Measurements from ENCODE around the gene TMPRSS9. TPM values are rescaled to one million over a fixed set of nuclear protein-coding genes. Genes with fewer than 3 reads are reported as not detected.
"Not testable (repeated sequence)": the region's sequence is repeated elsewhere in the genome, so short reads cannot be mapped to it uniquely, and the experiment has no call there.

The TMPRSS9 gene
- total and polyA plus RNA-seq, 2 of the 13 experiments (the other 11 are each of a cell fraction or from before 2014, with no cell fraction given) = 2.5 to 5.2 TPM

DNA sequence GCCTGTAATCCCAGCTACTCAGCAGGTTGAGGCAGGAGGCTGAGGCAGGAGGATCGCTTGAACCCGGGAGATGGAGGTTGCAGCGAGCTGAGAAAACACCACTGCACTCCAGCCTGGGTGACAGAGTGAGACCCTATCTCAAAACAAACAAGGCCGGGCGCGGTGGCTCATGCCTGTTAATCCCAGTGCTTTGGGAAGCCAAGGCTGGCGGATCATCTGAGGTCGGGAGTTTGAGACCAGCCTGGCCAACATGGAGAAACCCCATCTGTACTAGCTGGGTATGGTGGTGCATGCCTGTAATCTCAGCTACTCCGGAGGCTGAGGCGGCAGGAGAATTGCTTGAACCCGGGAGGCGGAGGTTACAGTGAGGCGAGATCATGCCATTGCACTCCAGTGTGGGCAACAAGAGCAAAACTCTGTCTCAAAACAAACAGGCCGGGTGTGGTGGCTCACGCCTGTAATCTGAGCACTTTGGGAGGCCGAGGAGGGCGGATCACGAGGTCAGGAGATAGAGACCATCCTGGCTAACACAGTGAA is 35.3 kb downstream of the TMPRSS9 start (continued):
- TF ChIP-seq, protein P1, sequence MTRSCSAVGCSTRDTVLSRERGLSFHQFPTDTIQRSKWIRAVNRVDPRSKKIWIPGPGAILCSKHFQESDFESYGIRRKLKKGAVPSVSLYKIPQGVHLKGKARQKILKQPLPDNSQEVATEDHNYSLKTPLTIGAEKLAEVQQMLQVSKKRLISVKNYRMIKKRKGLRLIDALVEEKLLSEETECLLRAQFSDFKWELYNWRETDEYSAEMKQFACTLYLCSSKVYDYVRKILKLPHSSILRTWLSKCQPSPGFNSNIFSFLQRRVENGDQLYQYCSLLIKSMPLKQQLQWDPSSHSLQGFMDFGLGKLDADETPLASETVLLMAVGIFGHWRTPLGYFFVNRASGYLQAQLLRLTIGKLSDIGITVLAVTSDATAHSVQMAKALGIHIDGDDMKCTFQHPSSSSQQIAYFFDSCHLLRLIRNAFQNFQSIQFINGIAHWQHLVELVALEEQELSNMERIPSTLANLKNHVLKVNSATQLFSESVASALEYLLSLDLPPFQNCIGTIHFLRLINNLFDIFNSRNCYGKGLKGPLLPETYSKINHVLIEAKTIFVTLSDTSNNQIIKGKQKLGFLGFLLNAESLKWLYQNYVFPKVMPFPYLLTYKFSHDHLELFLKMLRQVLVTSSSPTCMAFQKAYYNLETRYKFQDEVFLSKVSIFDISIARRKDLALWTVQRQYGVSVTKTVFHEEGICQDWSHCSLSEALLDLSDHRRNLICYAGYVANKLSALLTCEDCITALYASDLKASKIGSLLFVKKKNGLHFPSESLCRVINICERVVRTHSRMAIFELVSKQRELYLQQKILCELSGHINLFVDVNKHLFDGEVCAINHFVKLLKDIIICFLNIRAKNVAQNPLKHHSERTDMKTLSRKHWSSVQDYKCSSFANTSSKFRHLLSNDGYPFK (CRISPR knock-in tag; IDR thresholded peaks at IDR 0.05; ENCODE audit: borderline replicate concordance) = 0 out of 2 replicates have a peak, but pooled peaks have one; percentile 10
- TF ChIP-seq ZNF790 (CRISPR knock-in tag; IDR thresholded peaks at IDR 0.05; ENCODE audit: borderline replicate concordance) (0 out of 2 replicates have a peak, but pooled peaks have one; percentile 21), ZNF296 (CRISPR knock-in tag; conservative IDR thresholded peaks at IDR 0.05) (peak; percentile 58; the same call in 1 of the 2 replicates), ZNF350 (CRISPR knock-in tag; IDR thresholded peaks at IDR 0.05; ENCODE audit: borderline replicate concordance, low read depth) (peak; percentile 54; the same call in 1 of the 2 replicates), CREM (IDR thresholded peaks at IDR 0.05) (0 out of 2 replicates have a peak, but pooled peaks have one; percentile 8), CBX2 (CRISPR knock-in tag; IDR thresholded peaks at IDR 0.05; ENCODE audit: low read depth) (0 out of 2 replicates have a peak, but pooled peaks have one; percentile 46)
- TF ChIP-seq, protein P2, sequence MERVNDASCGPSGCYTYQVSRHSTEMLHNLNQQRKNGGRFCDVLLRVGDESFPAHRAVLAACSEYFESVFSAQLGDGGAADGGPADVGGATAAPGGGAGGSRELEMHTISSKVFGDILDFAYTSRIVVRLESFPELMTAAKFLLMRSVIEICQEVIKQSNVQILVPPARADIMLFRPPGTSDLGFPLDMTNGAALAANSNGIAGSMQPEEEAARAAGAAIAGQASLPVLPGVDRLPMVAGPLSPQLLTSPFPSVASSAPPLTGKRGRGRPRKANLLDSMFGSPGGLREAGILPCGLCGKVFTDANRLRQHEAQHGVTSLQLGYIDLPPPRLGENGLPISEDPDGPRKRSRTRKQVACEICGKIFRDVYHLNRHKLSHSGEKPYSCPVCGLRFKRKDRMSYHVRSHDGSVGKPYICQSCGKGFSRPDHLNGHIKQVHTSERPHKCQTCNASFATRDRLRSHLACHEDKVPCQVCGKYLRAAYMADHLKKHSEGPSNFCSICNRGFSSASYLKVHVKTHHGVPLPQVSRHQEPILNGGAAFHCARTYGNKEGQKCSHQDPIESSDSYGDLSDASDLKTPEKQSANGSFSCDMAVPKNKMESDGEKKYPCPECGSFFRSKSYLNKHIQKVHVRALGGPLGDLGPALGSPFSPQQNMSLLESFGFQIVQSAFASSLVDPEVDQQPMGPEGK (CRISPR knock-in tag; IDR thresholded peaks at IDR 0.05) = 0 out of 2 replicates have a peak, but pooled peaks have one; percentile 4
- TF ChIP-seq, protein P3, sequence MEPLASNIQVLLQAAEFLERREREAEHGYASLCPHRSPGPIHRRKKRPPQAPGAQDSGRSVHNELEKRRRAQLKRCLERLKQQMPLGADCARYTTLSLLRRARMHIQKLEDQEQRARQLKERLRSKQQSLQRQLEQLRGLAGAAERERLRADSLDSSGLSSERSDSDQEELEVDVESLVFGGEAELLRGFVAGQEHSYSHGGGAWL (CRISPR knock-in tag; IDR thresholded peaks at IDR 0.05) = 0 out of 2 replicates have a peak, but pooled peaks have one; percentile 4
- TF ChIP-seq, protein P4, sequence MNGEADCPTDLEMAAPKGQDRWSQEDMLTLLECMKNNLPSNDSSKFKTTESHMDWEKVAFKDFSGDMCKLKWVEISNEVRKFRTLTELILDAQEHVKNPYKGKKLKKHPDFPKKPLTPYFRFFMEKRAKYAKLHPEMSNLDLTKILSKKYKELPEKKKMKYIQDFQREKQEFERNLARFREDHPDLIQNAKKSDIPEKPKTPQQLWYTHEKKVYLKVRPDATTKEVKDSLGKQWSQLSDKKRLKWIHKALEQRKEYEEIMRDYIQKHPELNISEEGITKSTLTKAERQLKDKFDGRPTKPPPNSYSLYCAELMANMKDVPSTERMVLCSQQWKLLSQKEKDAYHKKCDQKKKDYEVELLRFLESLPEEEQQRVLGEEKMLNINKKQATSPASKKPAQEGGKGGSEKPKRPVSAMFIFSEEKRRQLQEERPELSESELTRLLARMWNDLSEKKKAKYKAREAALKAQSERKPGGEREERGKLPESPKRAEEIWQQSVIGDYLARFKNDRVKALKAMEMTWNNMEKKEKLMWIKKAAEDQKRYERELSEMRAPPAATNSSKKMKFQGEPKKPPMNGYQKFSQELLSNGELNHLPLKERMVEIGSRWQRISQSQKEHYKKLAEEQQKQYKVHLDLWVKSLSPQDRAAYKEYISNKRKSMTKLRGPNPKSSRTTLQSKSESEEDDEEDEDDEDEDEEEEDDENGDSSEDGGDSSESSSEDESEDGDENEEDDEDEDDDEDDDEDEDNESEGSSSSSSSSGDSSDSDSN (CRISPR knock-in tag; IDR thresholded peaks at IDR 0.05) = peak; percentile 38; the same call in 1 of the 2 replicates
- TF ChIP-seq CREM (CRISPR knock-in tag; IDR thresholded peaks at IDR 0.05); CBX2 (IDR thresholded peaks at IDR 0.05; ENCODE audit: low read depth, low read length): not testable (repeated sequence)
- TF ChIP-seq, protein P5, sequence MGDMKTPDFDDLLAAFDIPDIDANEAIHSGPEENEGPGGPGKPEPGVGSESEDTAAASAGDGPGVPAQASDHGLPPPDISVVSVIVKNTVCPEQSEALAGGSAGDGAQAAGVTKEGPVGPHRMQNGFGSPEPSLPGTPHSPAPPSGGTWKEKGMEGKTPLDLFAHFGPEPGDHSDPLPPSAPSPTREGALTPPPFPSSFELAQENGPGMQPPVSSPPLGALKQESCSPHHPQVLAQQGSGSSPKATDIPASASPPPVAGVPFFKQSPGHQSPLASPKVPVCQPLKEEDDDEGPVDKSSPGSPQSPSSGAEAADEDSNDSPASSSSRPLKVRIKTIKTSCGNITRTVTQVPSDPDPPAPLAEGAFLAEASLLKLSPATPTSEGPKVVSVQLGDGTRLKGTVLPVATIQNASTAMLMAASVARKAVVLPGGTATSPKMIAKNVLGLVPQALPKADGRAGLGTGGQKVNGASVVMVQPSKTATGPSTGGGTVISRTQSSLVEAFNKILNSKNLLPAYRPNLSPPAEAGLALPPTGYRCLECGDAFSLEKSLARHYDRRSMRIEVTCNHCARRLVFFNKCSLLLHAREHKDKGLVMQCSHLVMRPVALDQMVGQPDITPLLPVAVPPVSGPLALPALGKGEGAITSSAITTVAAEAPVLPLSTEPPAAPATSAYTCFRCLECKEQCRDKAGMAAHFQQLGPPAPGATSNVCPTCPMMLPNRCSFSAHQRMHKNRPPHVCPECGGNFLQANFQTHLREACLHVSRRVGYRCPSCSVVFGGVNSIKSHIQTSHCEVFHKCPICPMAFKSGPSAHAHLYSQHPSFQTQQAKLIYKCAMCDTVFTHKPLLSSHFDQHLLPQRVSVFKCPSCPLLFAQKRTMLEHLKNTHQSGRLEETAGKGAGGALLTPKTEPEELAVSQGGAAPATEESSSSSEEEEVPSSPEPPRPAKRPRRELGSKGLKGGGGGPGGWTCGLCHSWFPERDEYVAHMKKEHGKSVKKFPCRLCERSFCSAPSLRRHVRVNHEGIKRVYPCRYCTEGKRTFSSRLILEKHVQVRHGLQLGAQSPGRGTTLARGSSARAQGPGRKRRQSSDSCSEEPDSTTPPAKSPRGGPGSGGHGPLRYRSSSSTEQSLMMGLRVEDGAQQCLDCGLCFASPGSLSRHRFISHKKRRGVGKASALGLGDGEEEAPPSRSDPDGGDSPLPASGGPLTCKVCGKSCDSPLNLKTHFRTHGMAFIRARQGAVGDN (CRISPR knock-in tag; IDR thresholded peaks at IDR 0.05) = 0 out of 2 replicates have a peak, but pooled peaks have one; percentile 24
- TF ChIP-seq, protein P6, sequence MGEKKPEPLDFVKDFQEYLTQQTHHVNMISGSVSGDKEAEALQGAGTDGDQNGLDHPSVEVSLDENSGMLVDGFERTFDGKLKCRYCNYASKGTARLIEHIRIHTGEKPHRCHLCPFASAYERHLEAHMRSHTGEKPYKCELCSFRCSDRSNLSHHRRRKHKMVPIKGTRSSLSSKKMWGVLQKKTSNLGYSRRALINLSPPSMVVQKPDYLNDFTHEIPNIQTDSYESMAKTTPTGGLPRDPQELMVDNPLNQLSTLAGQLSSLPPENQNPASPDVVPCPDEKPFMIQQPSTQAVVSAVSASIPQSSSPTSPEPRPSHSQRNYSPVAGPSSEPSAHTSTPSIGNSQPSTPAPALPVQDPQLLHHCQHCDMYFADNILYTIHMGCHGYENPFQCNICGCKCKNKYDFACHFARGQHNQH (CRISPR knock-in tag; IDR thresholded peaks at IDR 0.05) = peak; percentile 62
